DND-41 (cell line): ENCODE data around the gene CBX1.
A peak's percentile ranks its signal among the peaks of the same experiment; 100 is the strongest.

Source experiments
- ATAC-seq: fragments of 200-7000 bp; cut with Tn5 transposase; 3 replicates; pipeline ENCODE4 v1.9.1; 2021; ENCODE audit warnings: low read depth; ENCODE audit not compliant: insufficient read depth
- DNase-seq: peaks from one replicate; pipeline ENCODE4 v3.0.0-alpha.2; 2020
- H2AFZ ChIP-seq: 2 replicates; pipeline ENCODE4 v1.6.0; 2012; ENCODE audit warnings: low read depth, low read length
- H3K27ac ChIP-seq: 2 replicates; pipeline ENCODE4 v1.5.1; 2012; ENCODE audit warnings: low read length, inconsistent platforms
- H3K27me3 ChIP-seq: fragments of 200-600 bp; sonication (generic); 2 replicates; pipeline ENCODE4 v1.6.0; 2012; ENCODE audit warnings: low read length, mild to moderate bottlenecking, inconsistent platforms; ENCODE audit not compliant: insufficient read depth, poor library complexity
- H3K36me3 ChIP-seq: 2 replicates; pipeline ENCODE4 v1.5.1; 2012; ENCODE audit warnings: low read length, inconsistent platforms; ENCODE audit not compliant: insufficient read depth
- H3K4me1 ChIP-seq: 2 replicates; pipeline ENCODE4 v1.5.1; 2012; ENCODE audit warnings: mild to moderate bottlenecking, low read length; ENCODE audit not compliant: insufficient read depth
- H3K4me2 ChIP-seq: 2 replicates; pipeline ENCODE4 v1.6.0; 2012; ENCODE audit warnings: mild to moderate bottlenecking, moderate library complexity, low read length, inconsistent platforms; ENCODE audit not compliant: insufficient read depth
- H3K4me3 ChIP-seq, 2 experiments: fragments of 200-600 bp in 1 of 2; shearing (Covaris generic) in 1 of 2; 2 replicates each; pipeline ENCODE4 v1.5.1; 2012 to 2016; ENCODE audit warnings: inconsistent platforms in 2 of 2, low read length in 2 of 2, mild to moderate bottlenecking in 2 of 2, low read depth in 1 of 2, moderate library complexity in 1 of 2
- H3K79me2 ChIP-seq: 2 replicates; pipeline ENCODE4 v1.6.0; 2012; ENCODE audit warnings: low read length, inconsistent platforms; ENCODE audit not compliant: insufficient read depth
- H3K9ac ChIP-seq: 2 replicates; pipeline ENCODE4 v1.6.0; 2012; ENCODE audit warnings: low read depth, mild to moderate bottlenecking, inconsistent platforms, low read length, moderate library complexity
- H3K9me3 ChIP-seq: 2 replicates; pipeline ENCODE4 v1.5.1; 2012; ENCODE audit warnings: low read length, moderate library complexity, mild to moderate bottlenecking, inconsistent platforms; ENCODE audit not compliant: insufficient read depth, severe bottlenecking
- H4K20me1 ChIP-seq: 2 replicates; pipeline ENCODE4 v1.6.0; 2012; ENCODE audit warnings: low read length; ENCODE audit not compliant: insufficient read depth
- EZH2 ChIP-seq: IDR thresholded peaks from 3 replicates; pipeline ENCODE4 v1.6.1; 2012; ENCODE audit warnings: borderline replicate concordance, low read depth, mild to moderate bottlenecking, moderate library complexity, low read length, inconsistent platforms; ENCODE audit not compliant: severe bottlenecking
- TF ChIP-seq, protein P1 (sequence below): IDR thresholded peaks from 2 replicates; pipeline ENCODE4 v1.5.1; 2012; ENCODE audit warnings: borderline replicate concordance, low read length, moderate library complexity, mild to moderate bottlenecking; ENCODE audit not compliant: poor library complexity, severe bottlenecking; ENCODE audit errors: extremely low read depth

Gene CBX1

DNA sequence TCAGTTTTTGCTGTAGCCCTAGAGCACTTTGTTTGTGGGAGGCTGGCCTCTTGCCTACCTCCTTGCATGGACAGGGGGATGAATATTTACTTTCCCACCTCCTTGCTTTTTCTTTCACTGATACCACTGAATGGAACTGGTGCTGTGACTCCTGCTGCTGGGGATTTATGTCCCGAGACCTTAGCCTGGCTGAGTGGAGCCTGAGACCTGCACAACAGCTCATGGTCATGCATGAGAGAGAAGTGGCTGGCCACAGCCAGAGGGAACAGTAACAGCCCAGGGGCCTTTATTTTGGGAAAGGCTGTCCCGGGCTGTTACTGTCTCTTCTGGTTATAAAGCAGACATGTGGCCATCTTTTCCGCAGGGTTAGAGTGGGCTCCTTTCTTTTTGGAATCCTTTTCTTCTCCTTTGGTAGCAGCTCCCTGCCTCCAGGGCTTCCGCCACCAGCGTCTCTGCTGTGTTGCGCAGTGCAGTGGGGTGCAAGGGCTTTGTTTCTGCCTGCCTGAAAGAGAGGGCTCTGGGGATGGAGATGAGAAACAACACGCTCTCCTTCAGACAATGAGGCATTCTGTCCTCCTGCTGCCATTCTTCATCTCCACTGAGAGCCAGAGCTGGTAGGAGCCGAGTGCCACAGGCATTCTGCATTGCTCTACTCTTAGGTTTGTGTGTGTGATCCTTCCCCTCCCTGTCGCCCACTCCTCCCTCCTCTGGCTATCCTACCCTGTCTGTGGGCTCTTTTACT, 20.8 kb upstream of the CBX1 start:
- H3K4me2 ChIP-seq: no peak overlapping the region
- H4K20me1 ChIP-seq: 0 out of 2 replicates have a peak, but pooled peaks cover under 1% of the 10 kb centered on the region

DNA sequence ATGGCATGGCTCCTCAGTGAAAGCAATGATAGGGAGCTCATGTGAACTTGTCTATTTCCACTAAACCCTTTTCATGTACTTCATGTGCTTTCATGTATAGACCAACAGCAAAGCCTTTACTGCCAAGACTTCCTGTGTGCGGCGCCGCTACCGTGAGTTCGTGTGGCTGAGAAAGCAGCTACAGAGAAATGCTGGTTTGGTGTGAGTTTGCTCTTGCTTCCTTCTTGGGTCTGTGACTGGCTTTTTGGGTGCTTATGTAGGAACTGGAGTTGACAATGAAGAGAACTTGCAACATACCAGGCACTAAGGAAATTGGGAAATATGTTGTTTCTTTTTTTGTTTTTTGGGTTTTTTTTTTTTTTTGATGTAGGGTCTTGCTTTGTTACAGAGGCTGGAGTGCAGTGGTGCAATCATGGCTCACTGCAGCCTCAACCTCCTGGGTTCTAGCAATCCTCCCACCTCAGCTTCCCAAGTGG, 12.0 kb upstream of the CBX1 start:
- H2AFZ ChIP-seq: no peak overlapping the region
- TF ChIP-seq, protein P1, sequence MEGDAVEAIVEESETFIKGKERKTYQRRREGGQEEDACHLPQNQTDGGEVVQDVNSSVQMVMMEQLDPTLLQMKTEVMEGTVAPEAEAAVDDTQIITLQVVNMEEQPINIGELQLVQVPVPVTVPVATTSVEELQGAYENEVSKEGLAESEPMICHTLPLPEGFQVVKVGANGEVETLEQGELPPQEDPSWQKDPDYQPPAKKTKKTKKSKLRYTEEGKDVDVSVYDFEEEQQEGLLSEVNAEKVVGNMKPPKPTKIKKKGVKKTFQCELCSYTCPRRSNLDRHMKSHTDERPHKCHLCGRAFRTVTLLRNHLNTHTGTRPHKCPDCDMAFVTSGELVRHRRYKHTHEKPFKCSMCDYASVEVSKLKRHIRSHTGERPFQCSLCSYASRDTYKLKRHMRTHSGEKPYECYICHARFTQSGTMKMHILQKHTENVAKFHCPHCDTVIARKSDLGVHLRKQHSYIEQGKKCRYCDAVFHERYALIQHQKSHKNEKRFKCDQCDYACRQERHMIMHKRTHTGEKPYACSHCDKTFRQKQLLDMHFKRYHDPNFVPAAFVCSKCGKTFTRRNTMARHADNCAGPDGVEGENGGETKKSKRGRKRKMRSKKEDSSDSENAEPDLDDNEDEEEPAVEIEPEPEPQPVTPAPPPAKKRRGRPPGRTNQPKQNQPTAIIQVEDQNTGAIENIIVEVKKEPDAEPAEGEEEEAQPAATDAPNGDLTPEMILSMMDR: no peak
- no peak for TF ChIP-seq EZH2
- no peak overlapping the region for H3K4me3 ChIP-seq
- no peak overlapping the region for H3K4me2 ChIP-seq
- H3K79me2 ChIP-seq: peaks cover 40% of the 10 kb centered on the region
- no peak overlapping the region for H3K9ac ChIP-seq
- ATAC-seq: peak; percentile 69
- no peaks in the 10 kb centered on the region; the same call in 1 of the 2 replicates for H4K20me1 ChIP-seq
- no peaks in the 10 kb centered on the region for H3K9me3 ChIP-seq
- no peak overlapping the region for H3K27ac ChIP-seq
- H3K36me3 ChIP-seq: peaks cover 25% of the 10 kb centered on the region; the same call in 1 of the 2 replicates
- DNase-seq: peak; percentile 39
- no peaks in the 10 kb centered on the region for H3K27me3 ChIP-seq
- H3K4me1 ChIP-seq: peaks cover 21% of the 10 kb centered on the region

More for the DNA sequence above, 20.8 kb upstream of the CBX1 start:
- Histone ChIP-seq H3K27ac (no peak overlapping the region), H3K4me1 (no peaks in the 10 kb centered on the region), H3K9ac (no peak overlapping the region), H3K79me2 (no peaks in the 10 kb centered on the region), H3K36me3 (peaks cover 47% of the 10 kb centered on the region), H3K27me3 (no peaks in the 10 kb centered on the region), H3K9me3 (no peaks in the 10 kb centered on the region), H3K4me3 (no peak overlapping the region), H2AFZ (no peak overlapping the region)
- DNase-seq: no peak
- ATAC-seq: no peak
- no peak for TF ChIP-seq EZH2
- TF ChIP-seq, protein P1: no peak

DNA sequence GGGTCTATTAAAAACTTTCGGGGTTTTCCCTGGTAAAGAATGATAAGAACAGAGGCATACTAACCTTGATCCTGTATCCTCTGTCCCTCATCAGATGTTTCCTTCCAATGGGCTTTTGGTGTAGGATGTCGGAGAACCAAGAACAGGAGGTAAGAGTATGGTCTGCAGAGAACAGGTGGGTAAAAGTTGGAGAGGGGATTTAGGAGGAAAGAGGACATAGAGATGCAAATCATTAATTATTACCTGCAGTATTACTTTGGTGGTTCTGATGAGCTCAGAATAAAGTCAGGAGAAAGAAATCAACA, 10.6 kb upstream of the CBX1 start:
- Histone ChIP-seq H3K9me3 (no peaks in the 10 kb centered on the region), H3K4me1 (peaks cover 26% of the 10 kb centered on the region), H3K27me3 (no peaks in the 10 kb centered on the region), H2AFZ (no peak overlapping the region), H4K20me1 (no peaks in the 10 kb centered on the region; the same call in 1 of the 2 replicates), H3K79me2 (peaks cover 46% of the 10 kb centered on the region), H3K36me3 (peaks cover 16% of the 10 kb centered on the region; the same call in 1 of the 2 replicates), H3K27ac (no peak overlapping the region), H3K4me2 (no peak overlapping the region), H3K9ac (no peak overlapping the region), H3K4me3 (no peak overlapping the region)
- no peak for ATAC-seq
- no peak for DNase-seq
- TF ChIP-seq, protein P1: no peak
- TF ChIP-seq EZH2: no peak
